ENCODE results near the gene NCOA1.
"Not testable (repeated sequence)": the region's sequence is repeated elsewhere in the genome, so short reads cannot be mapped to it uniquely, and the experiment has no call there.

The NCOA1 gene

DNA sequence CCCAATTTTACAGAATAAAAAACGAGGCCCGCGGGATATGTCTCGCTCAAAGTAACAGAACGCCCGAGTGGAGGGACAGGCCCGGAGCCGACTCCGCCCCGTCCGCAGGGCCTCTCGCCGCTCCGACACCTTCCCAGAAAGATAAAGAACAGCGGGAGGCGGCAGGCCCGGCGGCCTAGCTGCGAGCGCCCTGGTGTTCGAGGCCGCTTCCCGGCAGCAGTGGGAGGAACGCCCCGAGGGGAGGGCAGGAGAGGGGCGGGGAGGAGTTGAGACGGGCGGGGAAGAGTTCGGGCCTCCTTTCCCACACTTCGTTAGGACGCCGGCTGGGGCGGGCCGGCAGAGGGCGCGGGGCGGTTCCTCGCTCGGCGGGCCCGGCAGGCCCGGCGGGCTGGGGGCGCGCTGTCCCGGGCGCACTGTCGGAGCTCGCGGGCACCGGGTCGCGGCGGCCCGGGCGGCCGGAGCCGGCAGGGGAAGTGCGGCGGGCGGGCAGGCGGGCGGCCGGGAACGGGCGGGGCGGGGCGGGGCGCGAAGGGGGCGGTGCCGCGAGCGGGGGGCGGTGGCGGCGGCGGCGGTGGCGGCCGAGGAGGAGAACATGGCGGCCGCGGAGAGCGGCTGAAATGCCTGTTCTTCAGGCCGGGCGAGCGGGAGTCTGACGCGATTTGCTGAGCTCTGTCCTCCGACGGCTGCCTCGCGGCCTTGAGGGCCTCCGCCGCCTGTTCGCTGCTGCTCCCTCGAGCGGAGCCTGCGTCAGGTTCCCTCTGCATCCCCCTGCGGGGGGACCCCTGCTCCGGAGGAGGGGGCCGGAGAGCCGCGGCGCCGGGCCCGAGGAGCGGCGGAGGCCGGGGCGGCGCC lies at the start of gene NCOA1:
Gene NCOA1 (plus strand): TSS at position 565 of the 852 bp plus-strand sequence. CDS start 167,424 bp downstream, outside the sequence.
- peak; percentile 69 to 86 for DNase-seq

DNA sequence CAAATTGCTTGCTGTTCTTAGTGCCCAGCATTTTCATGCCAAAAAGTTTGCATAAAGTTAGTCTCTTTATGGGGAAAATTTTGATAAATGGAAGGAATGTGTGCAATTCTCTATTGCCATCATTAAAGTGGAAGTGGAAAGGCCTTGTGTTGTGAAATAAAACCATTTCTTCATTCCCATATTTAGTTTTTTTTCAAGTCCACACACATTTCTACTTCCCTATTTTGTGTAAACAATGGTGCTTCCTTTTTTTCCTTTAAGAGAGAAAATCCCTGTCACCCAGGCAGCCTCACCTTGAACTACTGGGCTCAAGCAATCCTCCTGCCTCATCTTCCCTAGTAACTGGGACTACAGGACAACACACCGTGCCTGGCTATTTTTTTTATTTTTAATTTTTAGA lies 42.3 kb upstream of the NCOA1 start:
- peak; percentile 84 to 87 for DNase-seq

GRCh38 chr2:24449344-24449743 lies 41.7 kb upstream of the NCOA1 start:
- no peak for DNase-seq

- DNase-seq = no peak
These were observed 39.1 kb upstream of the NCOA1 start for GRCh38 chr2:24451805-24452501.

DNA sequence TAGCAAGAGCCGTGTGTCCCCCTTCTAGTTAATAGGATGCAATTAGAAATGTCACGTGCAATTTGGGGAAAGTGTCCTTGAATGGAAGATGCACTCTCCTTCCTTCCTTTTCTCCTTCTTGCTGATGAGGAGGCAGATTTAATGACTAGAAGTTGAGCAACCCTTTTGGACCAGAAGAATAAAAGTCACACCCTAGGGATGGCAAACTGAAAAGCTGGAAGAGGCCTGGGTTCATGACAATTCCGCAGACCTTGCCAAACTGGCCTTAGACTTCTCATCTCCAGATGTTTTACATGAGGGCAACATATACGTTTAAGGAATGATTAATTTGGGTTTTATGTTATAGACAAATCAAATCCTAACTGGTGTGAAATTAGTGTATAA lies 38.6 kb upstream of the NCOA1 start:
- DNase-seq = no peak

DNA sequence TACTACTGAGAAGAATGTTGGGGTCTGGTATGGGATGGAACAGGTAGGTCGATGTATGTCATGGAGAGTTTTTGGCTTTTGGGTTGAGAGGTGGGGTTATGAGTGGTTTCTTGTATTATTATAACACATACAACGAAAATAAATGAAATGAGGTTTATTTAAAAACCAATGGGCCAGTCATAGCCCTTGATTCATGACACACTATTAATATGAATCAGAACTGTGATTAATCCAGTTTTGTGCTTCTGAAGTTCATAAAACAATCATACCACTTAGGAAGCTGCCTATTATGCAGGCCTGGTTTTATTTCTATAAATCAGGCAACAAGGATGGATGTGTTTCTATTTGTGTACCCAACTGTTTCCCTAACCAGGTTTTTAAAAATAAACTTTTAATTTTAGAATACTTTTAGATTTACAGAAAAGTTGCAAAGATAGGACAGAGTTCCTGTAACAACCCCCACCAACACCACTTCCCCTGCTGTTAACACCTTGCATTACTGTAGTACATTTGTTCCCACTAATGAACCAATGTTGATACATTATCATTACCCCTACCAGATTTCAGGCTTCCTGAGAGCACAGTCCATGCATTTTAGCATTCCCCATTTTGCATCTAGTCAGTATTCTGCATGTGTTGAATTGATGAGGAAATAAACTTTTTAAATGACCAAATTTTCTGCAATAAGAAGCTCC lies 37.5 kb upstream of the NCOA1 start:
- DNase-seq = no peak

- no peak for DNase-seq
These were observed 36.8 kb upstream of the NCOA1 start for GRCh38 chr2:24454294-24454693.

GRCh38 chr2:24456599-24457556 lies 34.2 kb upstream of the NCOA1 start:
- DNase-seq = peak in 1 of 2 experiments; percentile 8

- no peak for DNase-seq
These were observed 33.2 kb upstream of the NCOA1 start for GRCh38 chr2:24457696-24458386.

DNA sequence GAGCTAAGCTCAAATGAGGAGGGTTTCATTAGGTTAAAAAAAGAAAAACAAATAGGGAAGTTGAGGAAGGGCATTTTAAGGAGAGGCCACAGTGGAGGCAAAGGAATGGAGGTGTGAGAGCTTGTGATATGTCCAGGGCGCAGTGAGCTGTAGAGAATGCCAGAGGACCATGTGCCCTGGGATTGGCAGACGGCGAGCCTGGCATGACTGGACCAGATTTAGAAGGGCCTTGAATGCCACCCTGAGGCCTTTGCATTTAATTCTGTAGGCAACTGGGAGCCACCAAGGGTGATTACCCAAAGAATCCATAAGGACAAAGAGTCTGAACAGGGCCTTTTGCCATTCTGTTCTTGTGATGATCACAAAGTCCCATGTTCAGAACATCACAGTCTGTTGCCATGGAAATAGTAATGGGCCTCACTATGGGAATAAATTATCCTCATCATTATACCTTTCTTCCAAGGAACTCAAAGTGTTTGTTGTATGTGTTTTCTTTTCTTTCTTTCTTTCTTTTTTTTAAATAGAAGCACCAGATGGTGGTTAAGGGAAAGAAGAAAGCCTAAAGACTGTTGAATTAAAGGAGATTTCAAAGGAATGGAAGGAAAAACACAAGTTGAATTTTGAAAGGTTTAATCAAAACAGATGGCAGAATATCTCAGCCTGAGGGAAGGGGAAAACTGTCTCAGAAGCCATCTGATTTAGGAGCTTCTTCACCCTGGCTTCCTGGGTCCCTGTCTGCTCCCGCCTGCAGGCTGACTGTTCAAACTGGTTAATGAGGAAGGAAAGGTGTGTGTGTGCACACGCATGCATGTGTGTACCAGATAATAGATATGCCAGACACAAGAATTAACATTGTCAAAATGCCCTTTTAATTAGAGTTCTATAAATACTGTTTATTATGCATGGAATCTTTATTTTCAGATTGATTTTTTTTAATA lies 31.6 kb upstream of the NCOA1 start:
- DNase-seq = no peak

GRCh38 chr2:24461685-24462084 lies 29.4 kb upstream of the NCOA1 start:
- peak in 1 of 2 experiments; percentile 26 for DNase-seq

DNA sequence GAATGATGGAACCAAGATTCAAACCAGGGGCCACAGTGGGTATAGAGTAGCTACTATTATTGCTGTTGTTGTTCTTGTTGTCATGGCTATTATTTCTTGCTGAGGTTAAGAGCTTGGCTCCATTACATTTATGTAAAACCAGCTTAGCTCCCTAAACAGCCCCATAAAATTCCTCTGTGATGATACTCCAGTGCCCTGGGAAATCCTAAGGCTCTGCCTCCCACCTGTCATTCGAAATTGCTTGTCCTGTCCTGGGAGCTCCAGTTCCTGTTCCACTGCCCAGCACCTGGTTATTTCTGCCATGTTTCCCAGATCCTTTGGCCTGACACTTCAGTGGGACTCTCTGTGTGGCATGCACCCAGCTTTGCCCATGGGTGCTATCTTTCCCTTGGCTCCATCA lies 27.8 kb upstream of the NCOA1 start:
- no peak for DNase-seq

DNA sequence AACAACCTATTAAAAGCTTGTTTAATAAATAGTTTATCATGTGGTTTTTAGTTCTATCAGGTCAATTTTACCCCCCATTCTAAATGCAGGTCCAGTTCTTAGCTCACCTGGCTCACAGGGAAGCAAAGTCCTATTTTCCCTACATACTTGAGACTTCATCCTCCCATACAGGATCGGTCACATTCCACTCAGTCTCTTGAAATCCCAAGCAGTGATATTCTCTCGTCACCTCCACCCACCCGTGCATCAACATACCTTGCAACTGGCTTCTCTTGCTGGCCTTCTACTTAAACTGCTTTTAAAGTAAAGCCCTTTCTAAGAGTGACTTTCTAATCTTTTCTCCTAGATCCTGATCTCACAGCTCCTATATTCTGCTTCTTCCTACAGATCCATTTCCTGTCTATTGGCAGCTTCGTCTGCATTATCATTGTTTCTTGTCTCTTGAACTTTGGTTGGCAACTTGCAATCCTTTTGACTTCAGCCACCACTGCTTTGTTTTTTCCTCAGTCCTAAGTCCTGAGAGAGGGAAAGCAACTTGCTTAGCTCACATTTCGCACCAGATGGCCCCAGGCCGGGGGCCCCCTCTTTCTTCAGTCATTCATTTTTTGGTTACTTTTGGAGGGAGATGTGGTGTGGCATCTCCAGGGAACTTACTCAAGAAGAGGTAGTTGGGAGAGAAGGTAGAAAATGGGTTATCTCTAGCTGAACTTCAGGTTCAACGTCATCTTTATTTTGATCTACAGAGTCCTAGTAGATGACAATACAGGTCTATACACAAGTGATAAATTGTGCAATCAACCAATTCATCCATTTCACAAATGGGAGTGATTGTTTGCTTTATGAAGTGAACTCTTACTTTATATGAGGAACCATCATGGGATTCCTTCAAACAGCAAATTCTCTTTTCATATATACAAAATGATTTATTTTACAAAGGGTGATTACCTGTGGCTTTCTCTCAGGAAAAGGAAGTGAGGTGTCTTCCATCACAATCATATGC lies 23.9 kb upstream of the NCOA1 start:
- no peak for DNase-seq

DNA sequence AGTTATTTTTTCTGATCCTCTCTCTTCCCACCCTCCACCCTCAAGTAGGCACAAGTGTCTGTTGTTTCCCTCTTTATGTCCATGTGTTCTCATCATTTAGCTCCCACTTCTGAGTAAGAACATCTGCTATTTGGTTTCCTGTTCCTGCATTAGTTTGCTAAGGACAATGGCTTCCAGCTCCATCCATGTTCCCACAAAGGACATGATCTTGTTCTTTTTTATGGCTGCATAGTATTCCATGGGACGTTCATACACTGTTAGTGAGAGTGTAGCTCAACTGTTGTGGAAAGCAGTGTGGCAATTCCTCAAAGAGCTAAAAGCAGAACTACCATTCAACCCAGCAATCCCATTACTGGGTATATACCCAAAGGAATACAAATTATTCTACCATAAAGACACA lies 22.6 kb upstream of the NCOA1 start:
- DNase-seq = not testable (repeated sequence)

GRCh38 chr2:24469148-24469650 lies 21.9 kb upstream of the NCOA1 start:
- no peak for DNase-seq

DNA sequence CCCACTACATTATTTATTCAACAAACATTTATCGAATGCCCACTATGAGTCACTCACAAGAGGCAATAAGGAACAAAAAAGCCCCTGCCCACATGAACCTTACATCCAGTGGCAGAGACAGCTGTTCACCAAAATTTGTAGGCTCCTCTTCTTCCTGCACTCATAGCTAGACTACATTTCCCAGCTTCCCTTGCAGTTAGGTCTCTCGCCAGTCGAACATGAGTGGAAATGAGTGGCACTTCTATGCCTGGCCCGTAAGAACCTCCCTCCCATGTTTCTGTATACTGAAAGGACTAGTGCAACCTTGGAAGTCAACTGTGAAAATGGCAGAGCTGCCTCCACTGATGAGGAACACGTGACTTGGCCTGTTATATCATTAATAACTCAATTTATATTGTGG lies 19.4 kb upstream of the NCOA1 start:
- DNase-seq = no peak

- DNase-seq = no peak
These were observed 18.6 kb upstream of the NCOA1 start for GRCh38 chr2:24472416-24472815.

GRCh38 chr2:24473626-24474025 lies 17.4 kb upstream of the NCOA1 start:
- DNase-seq = no peak

DNA sequence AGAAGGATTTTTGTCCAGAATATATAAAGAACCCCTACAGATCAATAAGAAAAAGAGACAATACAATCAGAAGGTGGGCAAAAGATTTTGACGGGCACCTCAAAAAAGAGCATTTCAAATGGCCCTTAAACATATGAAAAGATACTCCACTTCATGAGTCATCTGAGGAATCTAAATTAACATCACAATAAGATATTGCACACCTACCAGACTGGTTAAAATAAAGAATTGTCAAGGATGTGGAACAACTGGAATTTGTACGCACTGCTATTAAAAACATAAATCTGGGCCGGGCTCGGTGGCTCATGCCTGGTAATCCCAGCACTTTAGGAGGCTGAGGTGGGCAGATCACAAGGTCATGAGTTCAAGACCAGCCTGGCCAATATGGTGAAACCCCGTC lies 17.0 kb upstream of the NCOA1 start:
- no peak for DNase-seq

Data from AML-193 (cell line).